ENCODE data around the gene COL4A2. TPM values are rescaled to one million over a fixed set of nuclear protein-coding genes. Genes with fewer than 3 reads are reported as not detected.

Gene COL4A2
- total RNA-seq, 1 experiment from 2014 or later: 1.6 TPM

DNA sequence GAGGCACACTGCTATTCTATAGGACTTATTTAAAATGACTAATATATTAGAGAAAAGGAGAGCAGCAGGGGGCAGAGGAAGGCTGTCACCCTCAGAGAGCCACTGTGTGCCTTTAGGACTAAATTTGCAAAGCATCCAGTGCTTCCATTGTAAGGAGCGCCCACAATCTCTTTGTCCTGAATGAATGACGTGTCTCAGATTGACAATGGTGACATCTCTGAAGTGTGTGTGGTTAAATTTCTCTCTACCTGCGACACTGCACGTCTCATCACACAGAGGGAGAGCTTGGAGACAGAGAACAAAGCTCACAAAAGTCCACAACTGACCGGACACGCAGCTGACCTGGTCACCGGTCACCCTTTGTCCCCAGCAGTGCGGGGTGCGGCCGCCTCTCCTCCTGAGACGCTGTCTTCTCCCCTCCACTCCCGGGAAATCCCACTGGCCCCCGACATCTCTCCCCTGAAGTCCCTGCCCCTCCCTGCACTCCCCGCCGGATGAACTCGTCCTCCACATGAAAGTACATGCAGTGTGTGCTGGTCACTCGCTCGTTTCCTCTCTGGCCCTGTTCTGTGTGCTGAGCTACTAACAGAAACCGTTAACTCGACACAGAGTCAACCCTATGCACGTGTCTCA is 147.3 kb downstream of the COL4A2 start:
- POLR2A ChIA-PET: no interaction called here

More for the DNA sequence above, 147.3 kb downstream of the COL4A2 start:
- DNase-seq (ENCODE audit: low read depth, low spot score) (no peak), ATAC-seq (no peak)
- Histone ChIP-seq H3K4me2 (ENCODE audit: low read length) (no peak overlapping the region), H3K27ac (ENCODE audit: low read depth, low read length) (no peak overlapping the region), H4K20me1 (ENCODE audit: insufficient read depth) (no peaks in the 10 kb centered on the region), H3K4me1 (ENCODE audit: control insufficient read depth in 1 of 2, insufficient read depth in 2 of 2, low read length in 2 of 2) (peaks cover 0 to 22% of the 10 kb centered on the region in 2 experiments; a peak in 3 of 4 replicates), H3K36me3 (ENCODE audit: control insufficient read depth in 1 of 2, insufficient read depth in 2 of 2, low read length in 2 of 2) (no peaks in the 10 kb centered on the region), H3K9me3 (ENCODE audit: control insufficient read depth in 1 of 2, insufficient read depth in 1 of 2, low read depth in 1 of 2, low read length in 2 of 2) (no peaks in the 10 kb centered on the region), H3K9ac (ENCODE audit: low read length) (no peak overlapping the region), H3K79me2 (ENCODE audit: insufficient read depth, low read length) (no peaks in the 10 kb centered on the region), H3K4me3 (replicated peaks in 1 of 2; ENCODE audit: low read depth in 1 of 2, low read length in 2 of 2) (no peak overlapping the region), H2AFZ (ENCODE audit: low read depth, low read length, poor library complexity, severe bottlenecking) (no peak overlapping the region), H3K27me3 (ENCODE audit: insufficient read depth, low read length) (no peaks in the 10 kb centered on the region), H3K9me2 (ENCODE audit: insufficient read depth) (no peaks in the 10 kb centered on the region)
- no TSS peak for BruUV-seq (replicated peaks)
- intact Hi-C loops (cut with micrococcal nuclease): loop anchor here (10.0 kb wide), 2 partner anchors 110 to 140 kb away; partner anchors contain the start of gene RAB20
- CTCF ChIA-PET: no interaction called here
- RAD21 ChIA-PET (ENCODE audit: low non-redundant PET in 1 of 2, low total read pairs in 2 of 2, uncharacterized antibody in 2 of 2, unreplicated experiment in 2 of 2): no interaction called here
- TF ChIP-seq, protein P1, sequence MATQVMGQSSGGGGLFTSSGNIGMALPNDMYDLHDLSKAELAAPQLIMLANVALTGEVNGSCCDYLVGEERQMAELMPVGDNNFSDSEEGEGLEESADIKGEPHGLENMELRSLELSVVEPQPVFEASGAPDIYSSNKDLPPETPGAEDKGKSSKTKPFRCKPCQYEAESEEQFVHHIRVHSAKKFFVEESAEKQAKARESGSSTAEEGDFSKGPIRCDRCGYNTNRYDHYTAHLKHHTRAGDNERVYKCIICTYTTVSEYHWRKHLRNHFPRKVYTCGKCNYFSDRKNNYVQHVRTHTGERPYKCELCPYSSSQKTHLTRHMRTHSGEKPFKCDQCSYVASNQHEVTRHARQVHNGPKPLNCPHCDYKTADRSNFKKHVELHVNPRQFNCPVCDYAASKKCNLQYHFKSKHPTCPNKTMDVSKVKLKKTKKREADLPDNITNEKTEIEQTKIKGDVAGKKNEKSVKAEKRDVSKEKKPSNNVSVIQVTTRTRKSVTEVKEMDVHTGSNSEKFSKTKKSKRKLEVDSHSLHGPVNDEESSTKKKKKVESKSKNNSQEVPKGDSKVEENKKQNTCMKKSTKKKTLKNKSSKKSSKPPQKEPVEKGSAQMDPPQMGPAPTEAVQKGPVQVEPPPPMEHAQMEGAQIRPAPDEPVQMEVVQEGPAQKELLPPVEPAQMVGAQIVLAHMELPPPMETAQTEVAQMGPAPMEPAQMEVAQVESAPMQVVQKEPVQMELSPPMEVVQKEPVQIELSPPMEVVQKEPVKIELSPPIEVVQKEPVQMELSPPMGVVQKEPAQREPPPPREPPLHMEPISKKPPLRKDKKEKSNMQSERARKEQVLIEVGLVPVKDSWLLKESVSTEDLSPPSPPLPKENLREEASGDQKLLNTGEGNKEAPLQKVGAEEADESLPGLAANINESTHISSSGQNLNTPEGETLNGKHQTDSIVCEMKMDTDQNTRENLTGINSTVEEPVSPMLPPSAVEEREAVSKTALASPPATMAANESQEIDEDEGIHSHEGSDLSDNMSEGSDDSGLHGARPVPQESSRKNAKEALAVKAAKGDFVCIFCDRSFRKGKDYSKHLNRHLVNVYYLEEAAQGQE (IDR thresholded peaks at IDR 0.05; ENCODE audit: low read depth): no peak
- TF ChIP-seq, protein P2, sequence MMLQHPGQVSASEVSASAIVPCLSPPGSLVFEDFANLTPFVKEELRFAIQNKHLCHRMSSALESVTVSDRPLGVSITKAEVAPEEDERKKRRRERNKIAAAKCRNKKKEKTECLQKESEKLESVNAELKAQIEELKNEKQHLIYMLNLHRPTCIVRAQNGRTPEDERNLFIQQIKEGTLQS (IDR thresholded peaks at IDR 0.05): no peak
- TF ChIP-seq CBX3 (IDR thresholded peaks at IDR 0.05; ENCODE audit: low read depth): no peak
